Endothelial cell (in vitro differentiated cells): Measurements from ENCODE around the gene ATP6V1F. TPM values are rescaled to one million over a fixed set of nuclear protein-coding genes. Genes with fewer than 3 reads are reported as not detected.

Source experiments
- DNase-seq: peaks from one replicate; pipeline ENCODE4 v3.0.0; 2021; ENCODE audit warnings: low spot score
- H3K27ac Mint-ChIP-seq: one replicate; pipeline ENCODE4 v1.8.0; 2021; ENCODE audit warnings: mixed read lengths, inconsistent platforms; ENCODE audit not compliant: unreplicated experiment
- H3K27me3 Mint-ChIP-seq: one replicate; pipeline ENCODE4 v1.8.0; 2021; ENCODE audit warnings: mild to moderate bottlenecking, moderate library complexity, mixed read lengths, inconsistent platforms; ENCODE audit not compliant: unreplicated experiment
- H3K36me3 Mint-ChIP-seq: one replicate; pipeline ENCODE4 v1.8.0; 2021; ENCODE audit warnings: mild to moderate bottlenecking, low read depth, mixed read lengths, inconsistent platforms; ENCODE audit not compliant: unreplicated experiment
- H3K4me1 Mint-ChIP-seq: one replicate; pipeline ENCODE4 v1.8.0; 2021; ENCODE audit warnings: mild to moderate bottlenecking, mixed read lengths, inconsistent platforms; ENCODE audit not compliant: unreplicated experiment
- H3K4me3 Mint-ChIP-seq: one replicate; pipeline ENCODE4 v1.8.0; 2021; ENCODE audit warnings: mild to moderate bottlenecking, mixed read lengths, inconsistent platforms; ENCODE audit not compliant: unreplicated experiment
- H3K9me3 Mint-ChIP-seq: one replicate; pipeline ENCODE4 v1.8.0; 2021; ENCODE audit warnings: mixed read lengths, inconsistent platforms; ENCODE audit not compliant: unreplicated experiment
- total RNA-seq: library from RNA; stranded (reverse); fragmentation: NEBNext Ultra II Directional; extraction: Animal tissue kit (Norgen Biotek cat#: 25700); gene quantifications from one replicate; pipeline ENCODE4 v1.2.1, GENCODE V29; 2021; ENCODE audit not compliant: unreplicated experiment
- TF ChIP-seq, protein P1 (sequence below): fragments of 200-600 bp; sonication (generic); IDR thresholded peaks from one replicate; pipeline ENCODE4 v1.5.0; 2021; ENCODE audit warnings: antibody characterized with exemption; ENCODE audit not compliant: unreplicated experiment

The ATP6V1F gene
- total RNA-seq, 1 donor from 2014 or later, result 132 TPM

DNA sequence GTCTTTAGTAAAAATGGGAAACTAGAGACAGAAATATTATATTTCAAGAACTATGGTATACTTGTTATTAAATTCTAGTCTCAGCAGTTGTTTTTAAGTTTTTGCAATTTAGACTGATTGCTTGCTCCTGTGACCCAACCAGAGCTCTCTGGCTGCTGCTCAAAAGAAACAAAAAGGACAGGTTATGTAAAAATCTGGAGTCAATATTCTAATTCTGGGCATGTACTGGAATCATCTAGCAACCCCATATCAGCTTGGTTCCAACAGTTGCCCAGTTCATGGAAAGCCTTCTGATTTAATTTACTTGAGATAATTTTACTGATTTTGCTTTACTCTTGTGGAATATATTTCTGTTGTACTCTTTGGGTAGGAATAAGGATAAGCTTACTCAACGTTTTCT lies 37.6 kb downstream of the ATP6V1F start:
- no peak overlapping the region for H3K27ac Mint-ChIP-seq
- H3K4me1 Mint-ChIP-seq, result no peaks in the 10 kb centered on the region
- TF ChIP-seq, protein P1, sequence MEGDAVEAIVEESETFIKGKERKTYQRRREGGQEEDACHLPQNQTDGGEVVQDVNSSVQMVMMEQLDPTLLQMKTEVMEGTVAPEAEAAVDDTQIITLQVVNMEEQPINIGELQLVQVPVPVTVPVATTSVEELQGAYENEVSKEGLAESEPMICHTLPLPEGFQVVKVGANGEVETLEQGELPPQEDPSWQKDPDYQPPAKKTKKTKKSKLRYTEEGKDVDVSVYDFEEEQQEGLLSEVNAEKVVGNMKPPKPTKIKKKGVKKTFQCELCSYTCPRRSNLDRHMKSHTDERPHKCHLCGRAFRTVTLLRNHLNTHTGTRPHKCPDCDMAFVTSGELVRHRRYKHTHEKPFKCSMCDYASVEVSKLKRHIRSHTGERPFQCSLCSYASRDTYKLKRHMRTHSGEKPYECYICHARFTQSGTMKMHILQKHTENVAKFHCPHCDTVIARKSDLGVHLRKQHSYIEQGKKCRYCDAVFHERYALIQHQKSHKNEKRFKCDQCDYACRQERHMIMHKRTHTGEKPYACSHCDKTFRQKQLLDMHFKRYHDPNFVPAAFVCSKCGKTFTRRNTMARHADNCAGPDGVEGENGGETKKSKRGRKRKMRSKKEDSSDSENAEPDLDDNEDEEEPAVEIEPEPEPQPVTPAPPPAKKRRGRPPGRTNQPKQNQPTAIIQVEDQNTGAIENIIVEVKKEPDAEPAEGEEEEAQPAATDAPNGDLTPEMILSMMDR, result no peak
- peaks cover 4% of the 10 kb centered on the region for H3K9me3 Mint-ChIP-seq
- DNase-seq, result no peak
- H3K36me3 Mint-ChIP-seq, result peaks cover 4% of the 10 kb centered on the region
- peaks cover 2% of the 10 kb centered on the region for H3K27me3 Mint-ChIP-seq
- no peak overlapping the region for H3K4me3 Mint-ChIP-seq

DNA sequence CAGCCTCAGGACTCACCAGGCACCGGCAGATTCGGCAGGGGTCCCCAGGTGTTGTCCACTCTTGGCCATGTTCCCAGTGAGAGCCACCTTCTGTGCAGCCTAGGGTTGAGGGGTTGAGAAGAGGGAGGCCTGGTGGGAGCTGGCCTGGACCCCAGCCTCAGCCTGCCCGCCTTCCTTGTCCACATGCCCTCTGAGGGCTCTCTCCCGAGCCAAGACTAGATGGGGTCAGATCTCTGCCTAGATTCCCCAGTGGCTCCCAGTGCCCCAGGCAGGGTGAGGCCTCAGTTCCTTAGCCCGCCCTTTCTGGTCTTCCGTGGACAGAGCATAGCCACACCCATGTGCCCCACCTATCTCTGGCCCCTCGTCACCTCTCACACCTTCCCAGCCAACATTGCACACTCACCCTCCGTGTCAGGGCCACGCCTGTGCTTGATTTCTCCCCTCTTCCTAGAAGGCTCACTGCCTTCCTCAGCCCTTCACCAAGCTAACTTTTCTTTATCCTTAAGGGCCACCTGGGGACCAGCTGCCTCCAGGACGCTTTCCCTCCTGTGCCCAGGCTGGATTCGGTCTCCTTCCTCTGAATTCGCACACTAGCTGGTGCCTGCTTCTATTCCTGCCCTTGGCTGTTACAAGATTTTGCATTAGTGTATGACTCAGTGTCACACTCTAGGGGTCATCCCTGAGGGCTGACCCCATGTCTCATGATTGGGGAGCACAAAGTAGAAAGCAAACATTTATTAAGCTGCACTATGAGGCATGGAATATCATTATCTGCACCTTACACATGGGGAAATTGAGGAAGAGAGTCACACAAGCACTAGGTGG lies 40.3 kb downstream of the ATP6V1F start:
- TF ChIP-seq, protein P1, result no peak
- Mint-ChIP-seq H3K36me3 (peaks cover 4% of the 10 kb centered on the region), H3K4me1 (no peaks in the 10 kb centered on the region), H3K4me3 (no peak overlapping the region), H3K9me3 (peaks cover 4% of the 10 kb centered on the region), H3K27me3 (peaks cover 5% of the 10 kb centered on the region), H3K27ac (no peak overlapping the region)
- no peak for DNase-seq

DNA sequence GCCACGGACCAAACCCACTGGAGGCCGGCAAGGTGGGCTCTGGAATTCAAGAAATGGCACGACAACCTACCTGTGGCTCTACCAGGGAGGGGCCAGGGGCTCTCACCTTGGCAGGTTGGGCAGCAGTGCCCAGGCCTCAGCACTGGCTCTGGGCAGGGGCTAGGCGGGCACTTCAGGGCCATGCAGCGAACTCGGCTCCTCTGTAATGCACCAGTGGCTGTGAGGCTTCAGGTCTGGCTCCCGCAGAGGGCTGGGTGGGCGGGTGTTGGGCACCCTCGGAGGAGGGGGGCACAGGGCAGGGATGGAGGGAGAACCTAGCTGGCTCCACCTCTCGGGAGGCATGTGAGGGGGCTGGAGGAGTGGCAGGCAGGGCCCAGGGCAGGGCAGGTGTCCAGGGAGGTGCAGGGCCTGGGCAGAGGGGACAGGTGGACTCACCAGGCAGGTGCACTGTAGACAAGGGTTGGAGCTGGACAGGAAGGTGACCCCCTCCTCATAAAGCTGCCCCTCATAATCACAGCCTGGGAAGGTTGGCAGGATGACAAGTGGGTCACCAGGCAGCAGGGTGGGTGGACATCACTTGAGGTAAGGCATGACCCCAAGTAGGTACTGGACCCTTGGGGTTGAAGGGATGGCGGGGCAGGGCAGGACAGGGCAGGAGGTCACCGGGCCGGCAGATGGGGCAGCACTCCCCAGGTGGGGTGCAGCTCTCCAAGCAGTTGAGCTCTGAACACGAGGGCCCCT lies 41.1 kb downstream of the ATP6V1F start:
- no peak for DNase-seq

DNA sequence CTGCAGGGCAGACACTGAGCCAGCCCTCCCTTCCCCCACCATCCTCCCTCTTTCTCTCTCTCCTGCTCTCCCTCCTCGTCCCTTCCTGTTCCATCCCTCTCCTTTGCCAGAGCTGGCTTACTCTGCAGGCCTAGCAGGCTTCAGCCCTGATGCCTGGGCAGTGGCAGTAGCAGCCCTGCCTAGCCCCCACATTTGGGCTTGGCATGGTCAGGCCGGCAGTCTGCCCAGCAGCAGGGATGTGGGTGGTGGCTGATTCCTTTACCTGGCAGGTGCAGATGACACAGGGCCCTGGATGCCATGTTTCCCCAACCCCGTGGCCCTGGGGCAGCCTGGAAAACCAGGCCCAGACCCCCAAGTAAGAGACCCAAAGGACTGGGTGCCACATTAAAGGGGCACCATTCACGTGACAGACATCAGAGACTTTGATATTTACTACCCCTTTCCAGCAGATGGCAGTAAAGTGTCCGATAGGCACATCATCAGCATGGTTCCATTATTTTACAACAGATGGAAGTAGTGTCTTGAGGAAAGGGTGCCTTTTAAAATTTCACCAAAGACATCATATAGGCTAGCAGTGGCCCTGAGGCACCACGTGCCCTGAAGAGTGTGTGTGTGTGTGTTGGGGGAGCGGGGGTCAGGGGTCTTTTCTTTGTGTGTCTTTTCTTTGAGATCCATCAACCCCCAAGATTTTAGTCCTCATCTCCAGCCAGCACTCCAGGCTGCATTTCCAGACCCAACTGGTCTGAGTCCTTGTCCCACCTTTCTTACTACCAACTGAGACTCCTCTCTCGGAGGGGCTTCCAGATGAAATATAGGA lies 41.9 kb downstream of the ATP6V1F start:
- Mint-ChIP-seq H3K27me3 (peaks cover 7% of the 10 kb centered on the region), H3K9me3 (no peaks in the 10 kb centered on the region), H3K36me3 (peaks cover 4% of the 10 kb centered on the region), H3K27ac (no peak overlapping the region), H3K4me1 (peaks cover 2% of the 10 kb centered on the region), H3K4me3 (no peak overlapping the region)
- TF ChIP-seq, protein P1, result peak; percentile 5
- DNase-seq, result no peak

More for the DNA sequence above, 41.1 kb downstream of the ATP6V1F start:
- Mint-ChIP-seq H3K9me3 (no peaks in the 10 kb centered on the region), H3K4me3 (no peak overlapping the region), H3K27ac (no peak overlapping the region), H3K36me3 (peaks cover 4% of the 10 kb centered on the region), H3K27me3 (peaks cover 7% of the 10 kb centered on the region), H3K4me1 (no peaks in the 10 kb centered on the region)
- TF ChIP-seq, protein P1, result no peak
